ENCODE data around the gene ARHGAP24.

GRCh38 chr4:85607624-85608023 lies 132.7 kb downstream of the ARHGAP24 start:
- no peak for TF ChIP-seq EGR1 (IDR thresholded peaks at IDR 0.05; ENCODE audit: low read depth in 2 of 2)
- no peak for TF ChIP-seq CTCF (IDR thresholded peaks at IDR 0.05; ENCODE audit: low read depth, low read length, missing input control)

All from liver (tissue), 3 donors.